ENCODE results near the gene MAML2.
A peak's percentile ranks its signal among the peaks of the same experiment; 100 is the strongest.

MAML2 gene

GRCh38 chr11:96265220-96265737, 77.7 kb downstream of the MAML2 start:
- no peak for DNase-seq

- no peak for DNase-seq
These were observed 78.6 kb downstream of the MAML2 start for GRCh38 chr11:96264364-96264763.

GRCh38 chr11:96263238-96263763, 79.7 kb downstream of the MAML2 start:
- no peak for DNase-seq

GRCh38 chr11:96260532-96260931, 82.5 kb downstream of the MAML2 start:
- no peak for DNase-seq

- DNase-seq, result no peak
These were observed 82.9 kb downstream of the MAML2 start for GRCh38 chr11:96260067-96260511.

- DNase-seq, result no peak
These were observed 83.7 kb downstream of the MAML2 start for GRCh38 chr11:96259134-96259830.

- DNase-seq, result no peak
These were observed 84.7 kb downstream of the MAML2 start for GRCh38 chr11:96257972-96258934.

GRCh38 chr11:96257036-96257435, 86.0 kb downstream of the MAML2 start:
- DNase-seq, result no peak

- no peak for DNase-seq
These were observed 86.6 kb downstream of the MAML2 start for GRCh38 chr11:96256215-96257011.

- DNase-seq, result no peak
These were observed 88.1 kb downstream of the MAML2 start for GRCh38 chr11:96254854-96255253.

- peak; percentile 86 for DNase-seq
These were observed 88.9 kb downstream of the MAML2 start for GRCh38 chr11:96254087-96254486.

- DNase-seq, result no peak
These were observed 96.1 kb downstream of the MAML2 start for GRCh38 chr11:96246718-96247552.

- DNase-seq, result peak; percentile 98
These were observed 99.9 kb downstream of the MAML2 start for GRCh38 chr11:96242971-96243647.

- no peak for DNase-seq
These were observed 100.7 kb downstream of the MAML2 start for GRCh38 chr11:96242191-96242847.

- DNase-seq, result no peak
These were observed 101.6 kb downstream of the MAML2 start for GRCh38 chr11:96241331-96241841.

GRCh38 chr11:96238563-96239135, 104.3 kb downstream of the MAML2 start:
- no peak for DNase-seq

GRCh38 chr11:96237766-96238266, 105.2 kb downstream of the MAML2 start:
- DNase-seq, result no peak

- no peak for DNase-seq
These were observed 107.2 kb downstream of the MAML2 start for GRCh38 chr11:96235751-96236150.

GRCh38 chr11:96234866-96235441, 108.0 kb downstream of the MAML2 start:
- DNase-seq, result no peak

Data from islet precursor cell (in vitro differentiated cells).